Astrocyte (in vitro differentiated cells and primary cell): Measurements from ENCODE around the gene ADGRE1.

Experiments
- CTCF ChIP-seq: IDR thresholded peaks from 2 replicates; pipeline ENCODE4 v1.5.1; 2011; ENCODE audit warnings: low read depth, mild to moderate bottlenecking, inconsistent platforms, low read length, moderate library complexity; ENCODE audit not compliant: insufficient read depth
- EZH2 ChIP-seq: IDR thresholded peaks from 2 replicates; pipeline ENCODE4 v1.6.1; 2012; ENCODE audit warnings: mild to moderate bottlenecking, low read length, inconsistent platforms; ENCODE audit not compliant: insufficient read depth

- TF ChIP-seq CTCF (no peak), EZH2 (no peak)
Observed at GRCh38 chr19:6935069-6935468, 47.7 kb downstream of the ADGRE1 start.
